ENCODE data around the gene MPRIP. TPM values are rescaled to one million over a fixed set of nuclear protein-coding genes. Genes with fewer than 3 reads are reported as not detected.

MPRIP gene
- total and polyA plus RNA-seq, 2 of the 13 experiments (the other 11 are each of a cell fraction or from before 2014, with no cell fraction given) = 50.2 to 52.4 TPM

GRCh38 chr17:17042384-17042736 lies at the start of gene MPRIP (continued):
- no peak for TF ChIP-seq CREB3 (CRISPR knock-in tag; IDR thresholded peaks at IDR 0.05)
- no peak for TF ChIP-seq CSRNP1 (CRISPR knock-in tag; IDR thresholded peaks at IDR 0.05)
- TF ChIP-seq NBN (conservative IDR thresholded peaks at IDR 0.05) = no peak
- TF ChIP-seq ZNF616 (CRISPR knock-in tag; IDR thresholded peaks at IDR 0.05; ENCODE audit: low read depth) = no peak
- TF ChIP-seq RBFOX2 (IDR thresholded peaks at IDR 0.05; ENCODE audit: low read depth, low read length) = peak; percentile 46; the same call in 1 of the 2 replicates
- no peak for TF ChIP-seq ESRRA (CRISPR knock-in tag; IDR thresholded peaks at IDR 0.05; ENCODE audit: low read depth)
- TF ChIP-seq ZNF768 (CRISPR knock-in tag; IDR thresholded peaks at IDR 0.05) = no peak
- TF ChIP-seq CHCHD3 (CRISPR knock-in tag; IDR thresholded peaks at IDR 0.05) = no peak
- TF ChIP-seq HNRNPLL (IDR thresholded peaks at IDR 0.05; ENCODE audit: low read depth, low read length, poor library complexity, severe bottlenecking) = peak; percentile 13
- TF ChIP-seq NR2F6 (IDR thresholded peaks at IDR 0.05) = no peak
- TF ChIP-seq NR2F6 (CRISPR knock-in tag; IDR thresholded peaks at IDR 0.05) = no peak
- no peak for TF ChIP-seq ARNT2 (CRISPR knock-in tag; IDR thresholded peaks at IDR 0.05; ENCODE audit: low read depth)
- TF ChIP-seq ZNF687 (CRISPR knock-in tag; IDR thresholded peaks at IDR 0.05) = 0 out of 2 replicates have a peak, but pooled peaks have one; percentile 1
- no peak for TF ChIP-seq ZGPAT (CRISPR knock-in tag; IDR thresholded peaks at IDR 0.05)
- TF ChIP-seq SALL2 (CRISPR knock-in tag; IDR thresholded peaks at IDR 0.05) = no peak
